WERI-Rb-1 (cell line): ENCODE data around the gene SLC25A34.
A peak's percentile ranks its signal among the peaks of the same experiment; 100 is the strongest.
"Not testable (repeated sequence)": the region's sequence is repeated elsewhere in the genome, so short reads cannot be mapped to it uniquely, and the experiment has no call there.

Experiments used
- DNase-seq: peaks from one replicate; pipeline ENCODE4 v3.0.0-alpha.2; 2020
- H3K27ac ChIP-seq: fragments of 250-450 bp; sonication (Bioruptor Pico); 2 replicates; pipeline ENCODE4 v1.5.1; 2020; ENCODE audit warnings: mild to moderate bottlenecking, moderate library complexity
- H3K27me3 ChIP-seq: fragments of 250-450 bp; sonication (Bioruptor Pico); 2 replicates; pipeline ENCODE4 v1.5.1; 2021; ENCODE audit warnings: mild to moderate bottlenecking, low read depth, moderate library complexity; ENCODE audit not compliant: insufficient read depth, severe bottlenecking
- H3K36me3 ChIP-seq: fragments of 250-450 bp; sonication (Bioruptor Pico); 2 replicates; pipeline ENCODE4 v1.5.1; 2020; ENCODE audit warnings: mild to moderate bottlenecking, moderate library complexity
- H3K4me3 ChIP-seq: 2 replicates; pipeline ENCODE4 v1.5.1; 2011; ENCODE audit warnings: low read depth, mild to moderate bottlenecking, control low read depth, low read length
- H3K9me3 ChIP-seq: fragments of 250-450 bp; sonication (Bioruptor Pico); 2 replicates; pipeline ENCODE4 v1.5.1; 2021; ENCODE audit warnings: mild to moderate bottlenecking, moderate library complexity; ENCODE audit not compliant: severe bottlenecking
- CTCF ChIP-seq: IDR thresholded peaks from 2 replicates; pipeline ENCODE4 v1.5.1; 2011; ENCODE audit warnings: low read depth, mild to moderate bottlenecking, control low read depth, inconsistent platforms, low read length

SLC25A34 gene

GRCh38 chr1:15693371-15693770, 42.7 kb upstream of the SLC25A34 start:
- peak overlapping the region; percentile 74 for H3K27ac ChIP-seq
- peaks cover 26% of the 10 kb centered on the region for H3K36me3 ChIP-seq
- TF ChIP-seq CTCF, result no peak
- H3K27me3 ChIP-seq, result no peaks in the 10 kb centered on the region
- no peaks in the 10 kb centered on the region for H3K9me3 ChIP-seq
- no peak overlapping the region for H3K4me3 ChIP-seq
- DNase-seq, result peak; percentile 73

- Histone ChIP-seq H3K27ac (no peak overlapping the region), H3K4me3 (no peak overlapping the region), H3K9me3 (no peaks in the 10 kb centered on the region), H3K36me3 (peaks cover 21% of the 10 kb centered on the region), H3K27me3 (no peaks in the 10 kb centered on the region)
- no peak for TF ChIP-seq CTCF
- DNase-seq, result no peak
These were observed 39.0 kb upstream of the SLC25A34 start for GRCh38 chr1:15696956-15697521.

- no peak for TF ChIP-seq CTCF
- Histone ChIP-seq H3K27ac (no peak overlapping the region), H3K27me3 (no peaks in the 10 kb centered on the region), H3K9me3 (no peaks in the 10 kb centered on the region), H3K4me3 (no peak overlapping the region), H3K36me3 (peaks cover 21% of the 10 kb centered on the region)
- no peak for DNase-seq
These were observed 37.9 kb upstream of the SLC25A34 start for GRCh38 chr1:15698201-15698600.

- H3K4me3 ChIP-seq, H3K27me3 ChIP-seq, DNase-seq, H3K9me3 ChIP-seq, H3K27ac ChIP-seq: not testable (repeated sequence)
- peaks cover 21% of the 10 kb centered on the region for H3K36me3 ChIP-seq
These were observed 36.7 kb upstream of the SLC25A34 start for GRCh38 chr1:15699321-15699720.

- Histone ChIP-seq H3K9me3 (no peaks in the 10 kb centered on the region), H3K27me3 (no peaks in the 10 kb centered on the region), H3K27ac (no peak overlapping the region), H3K36me3 (peaks cover 19% of the 10 kb centered on the region), H3K4me3 (no peak overlapping the region)
- TF ChIP-seq CTCF, result no peak
- DNase-seq, result no peak
These were observed 35.5 kb upstream of the SLC25A34 start for GRCh38 chr1:15700508-15700907.

GRCh38 chr1:15701784-15702183, 34.3 kb upstream of the SLC25A34 start:
- Histone ChIP-seq H3K27me3 (no peaks in the 10 kb centered on the region), H3K9me3 (no peaks in the 10 kb centered on the region), H3K4me3 (no peak overlapping the region), H3K27ac (peak overlapping the region; percentile 33), H3K36me3 (peaks cover 16% of the 10 kb centered on the region)
- no peak for TF ChIP-seq CTCF
- peak; percentile 33 for DNase-seq
